NCI-H1436 (cell line): ENCODE results near the gene ZNF665.
"Not testable (repeated sequence)": the region's sequence is repeated elsewhere in the genome, so short reads cannot be mapped to it uniquely, and the experiment has no call there.

ENCODE experiments used
- DNase-seq: peaks from one replicate; lab custom pipeline; 2025; lab: John Stamatoyannopoulos, UW

Gene ZNF665

GRCh38 chr19:53192771-53193534, at the start of gene ZNF665:
TSS of gene ZNF665 (minus strand) at chr19:53193358. CDS start at chr19:53182898, 10,460 bp downstream.
- DNase-seq, result peak; percentile 67

- DNase-seq, result no peak
Observed at GRCh38 chr19:53237114-53237777, 44.1 kb upstream of the ZNF665 start.

- DNase-seq, result no peak
Observed at GRCh38 chr19:53224606-53225005, 31.4 kb upstream of the ZNF665 start.

GRCh38 chr19:53222716-53223115, 29.6 kb upstream of the ZNF665 start:
- DNase-seq, result not testable (repeated sequence)

GRCh38 chr19:53212703-53213320, 19.7 kb upstream of the ZNF665 start:
- no peak for DNase-seq

- not testable (repeated sequence) for DNase-seq
Observed at GRCh38 chr19:53211554-53211953, 18.4 kb upstream of the ZNF665 start.

GRCh38 chr19:53196777-53197396, 3.7 kb upstream of the ZNF665 start:
- peak; percentile 84 for DNase-seq

- peak; percentile 77 for DNase-seq
Observed at GRCh38 chr19:53195265-53195903, 2.2 kb upstream of the ZNF665 start.

GRCh38 chr19:53193535-53194222, 521 bp upstream of the ZNF665 start:
- no peak for DNase-seq

GRCh38 chr19:53190253-53190652, 2.9 kb downstream of the ZNF665 start:
- no peak for DNase-seq

GRCh38 chr19:53189691-53190198, 3.4 kb downstream of the ZNF665 start:
- DNase-seq, result not testable (repeated sequence)

- not testable (repeated sequence) for DNase-seq
Observed at GRCh38 chr19:53185155-53185882, 7.8 kb downstream of the ZNF665 start.

- DNase-seq, result no peak
Observed at GRCh38 chr19:53183146-53183764, 9.9 kb downstream of the ZNF665 start.

- no peak for DNase-seq
Observed at GRCh38 chr19:53182202-53182601, 11.0 kb downstream of the ZNF665 start.

- DNase-seq, result no peak
Observed at GRCh38 chr19:53177986-53178385, 15.2 kb downstream of the ZNF665 start.

- peak; percentile 13 for DNase-seq
Observed at GRCh38 chr19:53172889-53173288, 20.3 kb downstream of the ZNF665 start.

- no peak for DNase-seq
Observed at GRCh38 chr19:53165691-53166091, 27.5 kb downstream of the ZNF665 start.

- DNase-seq, result no peak
Observed at GRCh38 chr19:53161123-53161522, 32.0 kb downstream of the ZNF665 start.

- no peak for DNase-seq
Observed at GRCh38 chr19:53160350-53160749, 32.8 kb downstream of the ZNF665 start.

- DNase-seq, result peak; percentile 27
Observed at GRCh38 chr19:53158119-53158656, 35.0 kb downstream of the ZNF665 start.
